HG02571 (cell line): ENCODE data around the gene SS18L1.

ENCODE experiments used
- ATAC-seq: cut with Tn5 transposase; IDR thresholded peaks from one replicate; pipeline ENCODE4 v1.9.1; 2021; ENCODE audit warnings: mild to moderate bottlenecking, moderate library complexity; ENCODE audit not compliant: unreplicated experiment

The SS18L1 gene

GRCh38 chr20:62191781-62192559, 48.4 kb downstream of the SS18L1 start:
- no peak for ATAC-seq

- ATAC-seq: no peak
These were observed 49.1 kb downstream of the SS18L1 start for GRCh38 chr20:62192635-62193034.

DNA sequence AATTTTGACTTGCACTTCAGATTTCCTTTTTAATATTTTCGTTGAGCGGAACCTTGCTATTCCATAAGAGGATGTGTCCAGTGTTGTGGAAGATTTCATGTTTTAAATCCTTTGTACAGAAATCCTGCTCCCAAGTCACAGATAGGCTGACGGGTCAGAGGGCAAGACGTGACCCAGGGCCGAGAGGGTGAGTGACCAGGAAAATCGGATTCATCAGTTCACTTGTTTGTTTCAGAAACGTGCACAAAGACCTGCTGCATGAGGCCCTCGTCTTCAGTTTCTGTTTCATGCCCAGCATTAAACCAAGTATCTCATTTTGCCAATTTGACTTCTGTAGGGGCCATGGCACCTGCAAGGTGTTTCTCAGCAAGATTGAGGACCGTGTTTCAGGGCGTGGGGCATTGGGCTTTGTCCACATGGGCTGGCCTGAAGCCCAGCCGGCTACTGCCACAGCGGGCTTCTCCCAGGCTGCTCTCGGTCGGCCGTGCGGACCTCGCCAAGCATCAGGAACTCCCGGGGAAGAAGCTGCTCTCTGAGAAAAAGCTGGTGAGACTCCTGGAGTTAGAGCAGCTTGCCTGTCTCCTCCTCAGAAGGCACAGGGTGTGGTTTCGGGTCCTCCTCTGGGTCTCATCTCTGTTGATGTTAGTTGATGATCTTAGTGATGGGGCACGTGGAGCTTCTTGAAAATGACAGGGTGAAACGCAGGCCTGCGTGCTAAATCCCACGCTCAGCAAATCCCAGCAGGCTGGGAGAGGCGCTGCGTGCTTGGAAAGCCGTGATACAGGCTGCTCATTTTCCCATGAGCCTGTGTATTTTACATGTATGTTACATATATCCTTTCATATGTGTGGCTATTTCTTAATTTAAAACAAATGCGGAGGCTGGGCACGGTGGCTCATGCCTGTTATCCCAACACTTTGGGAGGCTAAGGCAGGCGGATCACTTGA, 49.8 kb downstream of the SS18L1 start:
- no peak for ATAC-seq

DNA sequence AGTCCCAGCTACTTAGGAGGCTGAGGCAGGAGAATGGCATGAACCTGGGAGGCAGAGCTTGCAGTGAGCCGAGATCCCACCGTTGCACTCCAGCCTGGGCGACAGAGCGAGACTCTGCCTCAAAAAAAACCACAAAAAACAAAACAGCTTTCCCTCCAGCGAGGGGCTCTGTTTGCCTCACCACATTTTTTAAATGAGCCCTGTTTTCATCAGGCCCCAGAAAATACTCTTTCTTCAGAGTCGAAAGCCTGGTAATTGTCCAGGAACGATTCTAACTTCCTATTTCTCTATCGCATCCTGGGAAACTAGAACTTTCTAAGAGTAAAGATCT, 51.5 kb downstream of the SS18L1 start:
- ATAC-seq: no peak

GRCh38 chr20:62195736-62196135, 52.2 kb downstream of the SS18L1 start:
- ATAC-seq: no peak

- ATAC-seq: no peak
These were observed 52.7 kb downstream of the SS18L1 start for GRCh38 chr20:62196286-62196685.

GRCh38 chr20:62197311-62197710, 53.7 kb downstream of the SS18L1 start:
- ATAC-seq: no peak

DNA sequence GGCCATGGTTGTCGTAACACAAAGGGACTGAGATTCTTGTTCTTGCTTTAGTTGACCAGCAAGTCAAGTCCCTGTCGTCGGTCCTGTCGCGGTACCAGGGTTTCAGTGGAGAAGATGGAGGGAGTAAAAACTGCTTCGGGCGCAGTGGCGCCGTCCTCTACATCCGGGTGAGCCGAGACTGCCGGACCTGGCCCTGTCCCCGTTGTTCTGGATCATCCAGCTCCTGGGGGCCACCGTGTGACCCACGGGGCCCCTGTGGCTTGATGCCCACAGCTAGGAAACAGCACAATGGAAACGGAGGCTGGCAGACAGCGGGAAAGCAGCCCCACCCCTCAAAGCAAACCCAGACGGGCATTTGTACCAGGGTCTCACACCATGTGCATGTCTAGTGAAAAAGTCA, 54.2 kb downstream of the SS18L1 start:
- ATAC-seq: no peak

DNA sequence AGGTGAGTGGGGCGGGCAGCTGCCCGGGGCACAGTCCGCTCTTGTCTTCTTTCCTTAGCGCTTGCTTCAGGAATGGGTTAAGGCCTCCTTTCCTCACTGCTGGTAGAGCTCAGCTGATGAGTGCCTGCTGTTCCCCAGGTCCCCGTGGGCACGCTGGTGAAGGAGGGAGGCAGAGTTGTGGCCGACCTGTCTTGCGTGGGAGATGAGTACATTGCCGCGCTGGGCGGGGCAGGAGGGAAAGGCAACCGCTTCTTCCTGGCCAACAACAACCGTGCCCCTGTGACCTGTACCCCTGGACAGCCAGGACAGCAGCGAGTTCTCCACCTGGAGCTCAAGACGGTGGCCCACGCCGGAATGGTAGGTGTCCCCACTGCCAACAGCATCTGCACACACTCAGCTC, 54.9 kb downstream of the SS18L1 start:
- ATAC-seq: no peak

DNA sequence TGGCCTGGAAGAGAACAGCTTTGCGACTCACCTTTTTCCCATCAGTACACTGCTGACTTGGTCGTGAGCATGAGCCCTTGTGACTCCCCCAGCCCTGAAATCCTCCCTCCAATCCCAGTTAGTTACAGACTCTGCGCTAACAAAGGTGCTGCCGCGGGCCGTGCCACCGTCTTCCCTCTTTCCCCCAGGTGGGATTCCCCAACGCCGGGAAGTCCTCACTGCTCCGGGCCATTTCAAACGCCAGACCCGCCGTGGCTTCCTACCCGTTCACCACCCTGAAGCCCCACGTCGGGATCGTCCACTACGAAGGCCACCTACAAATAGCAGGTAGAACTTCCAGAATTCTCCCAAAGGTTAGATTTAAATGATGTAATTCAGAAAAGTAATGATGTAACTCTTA, 55.4 kb downstream of the SS18L1 start:
- no peak for ATAC-seq

DNA sequence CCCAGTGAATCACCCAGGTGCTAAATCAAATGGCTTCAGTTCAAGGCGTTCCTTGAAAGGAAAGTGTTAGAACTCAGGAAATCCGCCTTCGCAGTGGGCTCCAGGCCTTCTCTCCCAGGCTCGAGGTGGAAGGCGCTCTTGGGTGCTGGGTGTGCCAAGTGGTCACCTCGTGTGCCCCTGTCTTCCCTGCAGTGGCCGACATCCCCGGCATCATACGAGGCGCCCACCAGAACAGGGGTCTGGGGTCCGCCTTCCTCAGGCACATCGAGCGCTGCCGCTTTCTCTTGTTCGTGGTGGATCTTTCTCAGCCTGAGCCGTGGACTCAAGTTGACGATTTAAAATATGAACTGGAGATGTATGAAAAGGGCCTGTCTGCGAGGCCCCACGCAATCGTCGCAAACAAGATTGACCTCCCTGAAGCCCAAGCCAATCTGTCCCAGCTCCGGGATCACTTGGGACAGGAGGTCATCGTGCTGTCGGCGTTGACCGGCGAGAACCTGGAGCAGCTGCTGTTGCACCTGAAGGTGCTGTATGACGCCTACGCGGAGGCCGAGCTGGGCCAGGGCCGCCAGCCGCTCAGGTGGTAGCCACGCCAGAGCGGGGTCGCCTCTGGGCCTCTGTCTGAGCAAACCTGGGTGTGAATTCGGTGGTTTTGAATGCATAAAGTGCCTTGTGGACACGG, 57.1 kb downstream of the SS18L1 start:
- no peak for ATAC-seq

GRCh38 chr20:62201173-62202082, 57.9 kb downstream of the SS18L1 start:
- ATAC-seq: no peak

GRCh38 chr20:62202083-62202395, 58.5 kb downstream of the SS18L1 start:
- ATAC-seq: no peak

GRCh38 chr20:62202676-62203377, 59.3 kb downstream of the SS18L1 start:
- no peak for ATAC-seq

DNA sequence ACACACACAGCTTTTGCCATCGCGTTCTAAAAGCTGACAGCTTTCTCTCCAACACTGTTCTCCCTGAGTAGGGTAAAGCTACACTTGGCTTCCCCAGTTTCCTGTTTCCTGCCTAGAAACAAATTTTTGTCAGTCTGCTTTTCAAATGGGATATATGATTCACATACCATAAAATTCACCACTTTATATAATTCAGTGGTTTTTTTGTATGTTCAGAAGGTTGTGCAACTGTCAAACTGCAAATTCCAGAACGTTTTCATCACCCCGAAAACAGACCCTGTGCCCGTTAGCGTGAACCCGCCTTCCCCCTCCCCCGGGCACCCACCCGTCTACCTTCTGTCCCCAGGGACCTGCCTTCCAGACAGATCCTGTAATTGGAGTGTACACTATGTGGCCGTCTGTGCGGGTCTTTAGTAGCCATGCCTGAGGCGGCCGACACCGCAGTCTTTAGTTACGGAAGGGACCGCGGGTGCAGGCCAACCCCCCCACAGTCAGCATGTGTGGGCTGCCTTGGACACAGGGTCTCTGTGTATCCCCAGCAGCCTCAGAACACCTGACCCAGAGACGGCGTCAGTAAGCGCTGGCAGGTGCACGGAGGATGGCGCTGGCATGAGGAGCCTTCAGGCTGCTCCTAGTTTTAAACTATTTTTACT, 59.9 kb downstream of the SS18L1 start:
- ATAC-seq: no peak

DNA sequence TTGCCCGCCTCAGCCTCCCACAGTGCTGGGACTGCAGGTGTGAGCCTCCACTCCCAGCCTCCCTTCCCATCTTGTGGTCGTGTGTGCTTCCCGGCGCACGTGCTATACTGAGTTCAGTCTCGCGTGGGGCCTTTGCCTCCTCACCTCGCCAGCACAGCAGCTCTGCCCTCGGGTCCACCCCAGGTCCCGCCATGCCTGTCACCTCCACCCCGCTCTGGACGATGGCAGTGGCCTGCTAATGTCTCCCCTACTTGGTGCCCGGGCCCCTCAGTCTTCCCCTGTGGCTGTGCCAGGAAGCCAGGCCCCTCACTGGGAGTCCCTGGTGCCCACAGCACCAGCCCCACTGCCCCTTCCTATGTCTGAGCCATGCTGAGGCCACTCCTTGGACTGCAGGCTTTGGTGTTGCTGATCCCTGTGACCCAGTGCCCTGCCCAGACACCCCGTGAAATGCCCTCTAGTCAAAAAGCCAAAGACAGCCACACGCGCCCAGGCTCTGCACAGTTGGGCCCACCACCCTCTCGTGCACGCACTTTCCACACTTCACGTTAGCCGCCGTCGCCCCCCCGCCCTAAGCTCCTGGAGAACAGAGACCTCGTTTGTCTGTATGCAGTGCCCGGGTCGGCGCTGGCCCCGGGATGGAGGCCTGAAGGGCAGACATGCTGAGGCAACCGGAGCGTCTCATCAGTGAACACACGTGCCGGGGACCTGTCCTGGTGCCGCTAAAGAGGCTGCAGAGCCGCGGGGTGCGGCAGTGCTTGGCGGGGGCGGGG, 62.2 kb downstream of the SS18L1 start:
- no peak for ATAC-seq

DNA sequence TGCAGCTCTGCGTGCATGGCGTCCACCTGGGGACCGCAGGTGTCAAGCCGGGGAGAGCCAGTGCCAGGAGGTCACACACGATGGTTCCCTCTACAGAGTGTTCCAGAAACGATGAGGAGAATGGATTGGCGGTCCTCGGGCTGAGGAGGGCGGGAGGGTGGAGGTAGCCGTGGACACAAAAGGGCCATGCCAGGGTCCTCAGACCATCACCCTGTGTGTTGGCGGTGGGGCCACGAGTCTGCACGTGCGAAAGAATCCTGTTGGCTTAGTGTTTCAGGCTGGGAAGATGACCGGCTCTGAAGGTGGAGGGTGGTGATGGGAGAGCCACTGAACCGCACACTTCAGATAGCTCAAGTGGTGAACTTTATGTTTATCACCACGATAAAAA, 62.8 kb downstream of the SS18L1 start:
- ATAC-seq: no peak

DNA sequence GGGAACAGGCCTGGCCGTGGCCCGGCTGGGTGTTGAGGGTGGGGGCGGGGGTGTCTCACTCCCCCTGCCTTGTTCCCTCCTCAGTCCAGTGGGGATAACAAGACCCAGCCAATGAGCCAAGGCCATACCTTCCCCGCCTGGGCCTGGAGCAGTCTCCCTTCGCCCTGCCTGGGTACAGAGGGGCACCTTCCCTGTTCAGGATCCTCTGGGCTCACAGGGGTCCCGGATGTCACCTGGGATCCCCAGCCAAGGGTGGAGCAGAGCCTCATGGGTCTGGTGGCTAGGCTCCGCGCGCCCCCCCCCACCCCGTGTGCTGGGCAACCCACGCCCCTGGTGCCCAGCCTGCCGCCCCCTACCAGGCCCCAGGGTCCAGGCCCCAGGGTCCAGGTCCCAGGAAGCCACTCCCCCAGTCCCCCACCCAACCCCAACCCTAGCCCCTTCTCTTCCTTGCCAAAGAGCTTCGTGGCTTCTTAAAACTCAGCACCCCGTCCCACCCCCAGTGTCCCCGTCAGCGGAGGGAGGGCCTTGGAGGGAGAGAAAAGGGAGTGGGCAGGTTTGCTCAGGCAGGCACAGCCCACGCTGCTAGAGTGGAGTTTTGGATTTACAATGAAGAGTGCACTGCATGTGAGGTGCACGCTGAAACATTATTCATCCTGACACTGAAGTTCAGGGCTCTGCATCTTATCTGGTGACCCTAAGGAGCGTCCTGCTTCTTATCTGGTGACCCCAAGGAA, 64.7 kb downstream of the SS18L1 start:
- ATAC-seq: no peak
